ENCODE measurements around the gene SLC33A1.
"Not testable (repeated sequence)": the region's sequence is repeated elsewhere in the genome, so short reads cannot be mapped to it uniquely, and the experiment has no call there.

SLC33A1 gene

DNA sequence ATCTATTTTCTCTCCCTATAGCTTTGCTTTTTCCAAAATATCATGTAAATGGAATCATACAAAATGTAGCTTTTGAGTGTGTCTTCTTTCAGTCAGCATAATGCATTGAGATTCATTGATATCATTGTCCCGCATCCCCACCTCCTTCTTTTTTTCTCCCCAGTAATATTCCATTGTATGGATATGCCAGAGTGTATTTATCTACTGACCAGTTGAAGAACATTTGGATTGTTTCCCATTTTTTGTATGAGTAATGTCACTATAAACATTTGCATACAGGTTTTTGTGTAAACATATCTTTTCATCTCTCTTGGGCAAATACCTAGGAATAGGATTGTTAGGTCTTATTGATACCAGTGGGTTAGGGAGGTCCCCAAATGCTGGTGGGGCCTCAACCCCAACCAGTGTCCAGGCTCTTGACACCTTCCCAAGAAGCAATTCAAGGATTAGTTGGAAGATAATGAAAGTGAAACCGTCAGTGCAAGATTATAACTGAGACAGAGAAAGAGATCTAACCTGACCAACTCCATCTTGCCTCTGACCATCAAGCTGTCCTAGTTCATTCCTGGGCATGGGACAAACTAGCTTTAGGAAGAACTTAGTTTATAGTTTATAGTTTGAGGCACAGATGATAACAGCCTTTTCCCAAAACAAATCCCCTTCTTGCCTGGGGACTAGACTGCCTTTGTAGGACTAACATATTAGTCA, 7.4 kb upstream of the SLC33A1 start:
- DNase-seq, result no peak

DNA sequence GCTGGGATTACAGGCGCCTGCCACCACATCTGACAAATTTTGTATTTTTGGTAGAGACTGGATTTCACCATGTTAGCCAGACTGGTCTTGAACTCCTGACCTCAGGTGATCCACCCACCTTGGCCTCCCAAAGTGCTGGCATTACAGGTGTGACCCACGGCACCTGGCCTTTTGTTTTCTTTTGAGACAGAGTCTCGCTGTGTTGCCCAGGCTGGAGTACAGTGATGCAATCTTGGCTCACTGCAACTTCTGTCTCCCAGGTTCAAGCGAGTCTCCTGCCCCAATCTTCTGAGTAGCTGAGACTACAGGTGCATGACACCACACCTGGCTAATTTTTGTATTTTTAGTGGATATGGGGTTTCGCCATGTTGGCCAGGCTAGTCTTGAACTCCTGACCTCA, 6.2 kb upstream of the SLC33A1 start:
- not testable (repeated sequence) for DNase-seq

GRCh38 chr3:155859859-155860258, 5.6 kb upstream of the SLC33A1 start:
- DNase-seq, result no peak

DNA sequence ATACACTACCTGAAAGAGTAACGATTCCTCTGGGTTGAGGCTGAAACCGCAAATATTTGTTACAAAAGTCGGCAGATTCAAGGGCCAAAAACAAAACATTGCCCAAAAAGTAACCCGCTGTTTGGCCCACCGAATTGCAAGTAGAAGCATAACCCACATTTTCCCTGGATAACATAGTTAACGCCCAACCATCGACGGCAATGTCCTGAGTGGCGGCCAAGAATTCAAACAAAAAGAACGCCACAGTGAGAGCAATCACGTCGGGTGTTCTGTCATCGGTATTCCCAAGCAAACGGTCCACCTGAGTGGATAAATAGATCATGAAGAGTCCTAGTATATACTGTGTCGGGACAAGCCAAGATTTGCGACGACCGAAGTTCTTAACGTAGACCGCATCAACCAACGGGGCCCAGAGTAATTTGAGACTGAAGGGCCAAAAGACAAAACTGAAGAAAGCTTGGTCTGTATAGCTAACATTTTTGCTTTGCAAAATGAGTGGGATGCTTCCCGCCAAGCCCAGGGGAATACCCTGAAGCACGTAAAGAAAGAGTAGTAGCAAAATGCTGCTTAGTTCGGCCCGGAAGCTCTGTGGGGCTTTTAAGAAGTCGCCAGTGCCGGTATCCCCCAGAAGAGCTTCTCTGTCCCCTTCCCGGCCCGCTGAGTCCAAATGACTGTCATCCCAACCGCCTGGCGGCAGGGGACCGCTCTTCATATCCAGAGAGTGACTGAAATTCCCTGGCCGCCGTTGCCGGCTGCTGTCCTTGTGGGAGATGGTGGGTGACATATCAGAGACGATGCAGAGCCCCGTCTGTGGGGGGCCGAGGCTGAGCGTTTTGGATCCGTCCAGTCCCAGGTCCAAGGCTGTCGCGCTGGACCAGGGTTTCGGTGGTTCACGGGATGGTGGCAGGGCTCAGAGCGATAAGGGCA, 750 bp downstream of the SLC33A1 start:
- DNase-seq, result no peak

DNA sequence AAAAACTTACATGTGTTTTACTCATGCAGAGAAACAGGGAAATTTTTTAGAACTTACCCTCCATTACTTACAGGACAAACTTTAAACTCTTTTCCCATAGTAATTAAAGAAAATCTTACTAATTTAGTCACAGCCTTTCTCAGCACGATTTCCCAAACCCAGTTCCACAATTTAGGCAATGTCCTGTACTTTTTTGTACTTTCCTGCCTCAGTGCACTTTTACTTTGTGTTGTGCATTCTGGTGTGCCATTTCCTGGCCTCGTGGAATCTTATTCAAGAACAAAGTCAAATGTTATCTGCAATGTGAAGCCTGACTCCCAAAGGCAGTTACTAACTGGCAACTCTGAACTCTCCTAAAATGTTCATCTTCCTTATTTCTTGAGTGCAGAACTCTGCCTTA, 1.9 kb downstream of the SLC33A1 start:
- no peak for DNase-seq

- not testable (repeated sequence) for DNase-seq
These were observed 4.8 kb downstream of the SLC33A1 start for GRCh38 chr3:155849404-155849803.

DNA sequence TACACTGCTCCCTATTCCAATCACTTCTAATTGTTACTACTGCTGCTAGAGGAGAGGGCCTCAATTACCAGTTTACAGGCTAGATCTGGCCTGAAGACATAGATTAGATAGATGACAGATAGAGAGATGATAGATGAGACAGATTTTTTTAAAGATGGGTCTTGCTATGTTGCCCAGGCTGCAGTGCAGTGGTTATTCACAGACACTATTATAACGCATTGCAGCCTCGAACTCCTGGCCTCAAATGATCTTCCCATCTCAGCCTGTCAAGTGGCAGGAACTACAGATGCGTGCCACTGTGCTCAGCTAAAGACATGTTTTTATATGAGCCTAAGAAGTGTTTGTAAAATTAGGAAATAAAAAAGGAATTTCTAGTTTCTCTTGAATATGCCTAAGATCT, 6.2 kb downstream of the SLC33A1 start:
- DNase-seq, result no peak

DNA sequence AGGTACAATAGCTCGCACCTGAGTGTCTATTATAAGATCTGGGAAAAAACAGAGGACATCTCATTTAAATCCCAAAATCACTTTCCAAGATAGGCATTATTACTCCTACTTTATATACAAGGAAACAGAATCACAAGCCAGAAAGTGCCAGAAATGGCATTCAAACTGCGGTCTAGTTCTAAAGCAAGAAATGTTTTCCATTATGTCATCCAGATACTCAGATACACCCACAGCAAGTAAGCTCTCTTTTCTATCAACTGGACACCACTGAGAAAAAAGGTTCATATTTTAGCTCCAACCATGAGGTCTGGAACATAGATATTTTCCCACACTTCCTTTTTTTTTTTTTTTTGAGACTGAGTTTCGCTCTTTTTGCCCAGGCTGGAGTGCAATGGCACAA, 8.1 kb downstream of the SLC33A1 start:
- no peak for DNase-seq

- DNase-seq, result no peak
These were observed 10.7 kb downstream of the SLC33A1 start for GRCh38 chr3:155843569-155843968.

- no peak for DNase-seq
These were observed 18.7 kb downstream of the SLC33A1 start for GRCh38 chr3:155835341-155836071.

GRCh38 chr3:155828490-155829098, 25.6 kb downstream of the SLC33A1 start:
- not testable (repeated sequence) for DNase-seq

GRCh38 chr3:155815030-155815545, 39.1 kb downstream of the SLC33A1 start:
- DNase-seq, result no peak

- DNase-seq, result not testable (repeated sequence)
These were observed 41.0 kb downstream of the SLC33A1 start for GRCh38 chr3:155813224-155813623.

DNA sequence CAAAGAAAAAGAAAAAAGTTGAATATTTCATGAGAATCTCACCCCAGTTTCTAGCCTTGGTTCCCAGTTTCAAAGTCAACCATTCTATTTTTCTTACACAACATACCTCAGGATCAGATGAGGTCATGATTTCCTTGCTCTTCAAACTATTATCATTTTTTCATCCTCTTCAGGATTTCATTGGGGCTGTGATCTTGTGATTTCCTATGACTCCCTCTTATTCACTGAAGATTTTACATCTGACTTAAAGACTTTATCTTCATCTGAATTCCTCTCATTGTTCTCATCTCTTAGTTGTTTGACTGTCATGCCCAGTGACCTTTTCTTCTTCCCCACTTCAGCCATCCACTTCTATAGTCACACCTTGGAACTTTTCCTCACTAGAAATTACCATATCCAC, 45.0 kb downstream of the SLC33A1 start:
- DNase-seq, result no peak

GRCh38 chr3:155807823-155808222, 46.4 kb downstream of the SLC33A1 start:
- no peak for DNase-seq

- DNase-seq, result no peak
These were observed 48.2 kb downstream of the SLC33A1 start, which contains the start of gene C3orf33 for GRCh38 chr3:155805802-155806618. C3orf33 (minus strand) TSS chr3:155806278; CDS start chr3:155806252, 26 bp downstream.

DNA sequence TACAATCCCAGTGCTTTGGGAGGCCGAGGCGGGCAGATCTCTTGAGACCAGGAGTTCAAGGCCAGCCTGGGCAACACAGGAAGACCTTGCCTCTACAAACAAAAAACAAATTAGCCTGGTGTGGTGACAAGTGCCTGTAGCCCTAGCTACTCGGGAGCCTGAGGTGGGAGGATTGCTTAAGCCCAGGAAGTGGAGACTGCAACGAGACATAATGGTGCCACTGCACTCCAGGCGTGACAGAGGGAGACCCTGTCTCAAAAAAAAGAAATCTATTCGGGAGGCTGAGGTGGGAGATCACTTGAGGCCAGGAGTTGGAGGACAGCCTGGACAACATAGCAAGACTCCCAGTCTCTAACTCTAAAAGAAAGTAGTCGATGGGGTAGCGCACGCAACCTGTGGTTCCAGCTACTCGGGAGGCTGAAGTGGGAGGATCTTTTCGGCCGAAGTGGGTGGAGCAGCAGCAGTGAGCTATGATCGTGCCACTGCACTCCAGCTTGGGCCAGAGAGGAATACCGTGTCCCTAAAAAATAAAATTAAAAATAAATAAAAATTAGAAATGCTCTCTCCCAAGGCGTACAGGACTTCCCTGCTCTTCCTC, 48.9 kb downstream of the SLC33A1 start:
- no peak for DNase-seq

DNA sequence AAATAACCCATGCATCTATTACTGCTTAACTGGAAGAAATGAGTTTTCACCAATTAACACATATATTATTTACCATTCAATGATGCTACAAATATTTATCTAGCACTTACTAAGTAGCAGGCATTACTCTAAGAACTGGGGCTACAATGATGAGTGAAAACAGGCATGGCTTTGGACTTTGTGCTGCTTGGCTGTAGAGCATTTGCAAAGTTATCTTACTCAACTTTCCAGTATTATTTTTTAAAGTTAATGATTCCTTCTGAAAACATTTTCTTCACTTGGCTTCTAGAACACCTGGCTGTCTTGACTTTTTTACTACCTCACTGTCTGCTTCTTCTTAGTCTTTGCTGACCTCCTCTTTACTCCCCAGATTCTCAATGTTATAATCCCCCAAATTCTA, 49.9 kb downstream of the SLC33A1 start:
- no peak for DNase-seq

- no peak for DNase-seq
These were observed 61.7 kb downstream of the SLC33A1 start for GRCh38 chr3:155792532-155792931.

DNA sequence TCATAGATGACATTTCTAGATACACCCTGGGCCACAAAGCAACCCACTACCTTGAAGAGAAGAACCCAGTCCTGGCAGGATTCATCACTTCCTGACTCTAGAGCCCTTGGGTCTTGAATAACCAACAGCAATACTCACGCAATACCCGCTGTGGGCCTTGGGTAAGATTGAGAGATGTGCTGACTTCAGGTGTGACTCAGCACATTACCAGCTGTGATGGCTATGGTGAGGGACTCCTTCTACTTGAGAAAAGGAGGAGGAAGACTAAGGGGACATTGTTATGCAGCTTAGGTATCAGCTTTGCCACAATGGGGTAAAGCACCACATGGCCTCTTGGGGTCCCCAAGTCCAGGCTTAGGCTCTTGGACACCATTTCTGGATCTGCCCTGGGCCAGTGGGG, 63.0 kb downstream of the SLC33A1 start:
- no peak for DNase-seq

DNA sequence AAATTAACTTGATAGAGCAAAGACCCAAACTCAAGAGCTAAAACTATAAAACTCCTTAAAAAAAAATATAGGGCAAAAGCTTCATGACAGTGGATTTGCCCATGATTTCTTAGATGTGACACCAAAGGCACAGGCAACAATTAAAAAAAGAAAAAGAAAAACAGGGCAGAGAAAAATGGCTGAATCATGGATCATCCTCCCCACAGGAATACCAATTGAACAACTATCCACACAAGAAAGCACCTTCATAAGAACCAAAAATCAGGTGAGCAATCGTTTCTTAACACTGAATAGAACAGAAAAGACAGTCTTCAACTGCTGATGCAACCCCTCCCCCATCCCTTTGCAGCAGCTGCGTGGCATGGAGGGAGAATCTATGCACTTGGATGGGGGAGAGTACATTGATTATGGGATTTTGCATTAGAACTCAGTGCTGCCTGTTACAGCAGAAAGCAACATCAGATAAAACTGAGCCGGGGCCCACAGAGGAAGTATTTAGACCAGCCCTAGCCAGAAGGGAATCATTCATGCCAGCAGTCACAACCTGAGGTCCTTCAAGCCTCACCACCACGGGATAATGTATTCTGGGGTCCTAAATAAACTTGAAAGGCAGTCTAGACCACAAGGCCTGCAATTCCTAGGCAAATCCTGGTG, 63.8 kb downstream of the SLC33A1 start:
- no peak for DNase-seq

All from NCI-H187 treated with DMSO at 0.1 percent for 48 hours (cell line).